Nephron progenitor cell (in vitro differentiated cells): ENCODE data around the gene SGK2.

Source experiments
- DNase-seq: peaks from one replicate; pipeline ENCODE4 v3.0.0; 2021
- H3K27ac Mint-ChIP-seq: 2 replicates; pipeline ENCODE4 v1.8.0; 2021; ENCODE audit warnings: mild to moderate bottlenecking, moderate library complexity, mixed read lengths
- H3K27me3 Mint-ChIP-seq: 2 replicates; pipeline ENCODE4 v1.8.0; 2021; ENCODE audit warnings: mild to moderate bottlenecking, low read depth, mixed read lengths; ENCODE audit not compliant: poor library complexity
- H3K36me3 Mint-ChIP-seq: 2 replicates; pipeline ENCODE4 v1.8.0; 2021; ENCODE audit warnings: low read depth, mixed read lengths
- H3K4me1 Mint-ChIP-seq: 2 replicates; pipeline ENCODE4 v1.8.0; 2021; ENCODE audit warnings: mixed read lengths
- H3K4me3 Mint-ChIP-seq: 2 replicates; pipeline ENCODE4 v1.8.0; 2021; ENCODE audit warnings: mild to moderate bottlenecking, moderate library complexity, mixed read lengths
- H3K9me3 Mint-ChIP-seq: 2 replicates; pipeline ENCODE4 v1.8.0; 2021; ENCODE audit warnings: mild to moderate bottlenecking, moderate library complexity, mixed read lengths
- TF ChIP-seq, protein P1 (sequence below): fragments of 200-600 bp; sonication (generic); IDR thresholded peaks from 2 replicates; pipeline ENCODE4 v1.5.0; 2021; ENCODE audit warnings: antibody characterized with exemption

SGK2 gene

DNA sequence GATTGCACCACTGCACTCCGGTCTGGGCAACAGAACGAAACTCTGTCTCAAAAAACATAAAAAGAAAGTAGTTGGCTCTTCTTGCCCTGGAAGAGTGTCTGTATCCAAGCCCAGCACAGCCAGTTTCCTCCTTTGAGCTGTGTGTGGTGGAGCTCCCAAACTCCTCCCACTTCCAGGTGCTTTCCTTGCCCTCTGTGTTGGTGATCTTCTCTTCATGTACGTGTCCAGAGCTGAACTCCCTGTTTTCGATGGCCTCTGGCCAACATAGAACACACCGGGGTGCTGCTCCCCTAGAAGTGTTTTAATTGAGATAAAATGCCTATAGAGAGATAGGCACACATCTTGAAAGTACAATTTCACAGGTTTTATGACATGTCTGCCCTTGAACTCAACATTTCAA lies 16.7 kb upstream of the SGK2 start:
- no peak overlapping the region for H3K4me3 Mint-ChIP-seq
- H3K27ac Mint-ChIP-seq = no peak overlapping the region
- DNase-seq = no peak
- TF ChIP-seq, protein P1, sequence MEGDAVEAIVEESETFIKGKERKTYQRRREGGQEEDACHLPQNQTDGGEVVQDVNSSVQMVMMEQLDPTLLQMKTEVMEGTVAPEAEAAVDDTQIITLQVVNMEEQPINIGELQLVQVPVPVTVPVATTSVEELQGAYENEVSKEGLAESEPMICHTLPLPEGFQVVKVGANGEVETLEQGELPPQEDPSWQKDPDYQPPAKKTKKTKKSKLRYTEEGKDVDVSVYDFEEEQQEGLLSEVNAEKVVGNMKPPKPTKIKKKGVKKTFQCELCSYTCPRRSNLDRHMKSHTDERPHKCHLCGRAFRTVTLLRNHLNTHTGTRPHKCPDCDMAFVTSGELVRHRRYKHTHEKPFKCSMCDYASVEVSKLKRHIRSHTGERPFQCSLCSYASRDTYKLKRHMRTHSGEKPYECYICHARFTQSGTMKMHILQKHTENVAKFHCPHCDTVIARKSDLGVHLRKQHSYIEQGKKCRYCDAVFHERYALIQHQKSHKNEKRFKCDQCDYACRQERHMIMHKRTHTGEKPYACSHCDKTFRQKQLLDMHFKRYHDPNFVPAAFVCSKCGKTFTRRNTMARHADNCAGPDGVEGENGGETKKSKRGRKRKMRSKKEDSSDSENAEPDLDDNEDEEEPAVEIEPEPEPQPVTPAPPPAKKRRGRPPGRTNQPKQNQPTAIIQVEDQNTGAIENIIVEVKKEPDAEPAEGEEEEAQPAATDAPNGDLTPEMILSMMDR = no peak
- H3K9me3 Mint-ChIP-seq = peaks cover 16% of the 10 kb centered on the region
- H3K36me3 Mint-ChIP-seq = peaks cover 34% of the 10 kb centered on the region
- H3K4me1 Mint-ChIP-seq = no peaks in the 10 kb centered on the region
- peaks cover 6% of the 10 kb centered on the region for H3K27me3 Mint-ChIP-seq

DNA sequence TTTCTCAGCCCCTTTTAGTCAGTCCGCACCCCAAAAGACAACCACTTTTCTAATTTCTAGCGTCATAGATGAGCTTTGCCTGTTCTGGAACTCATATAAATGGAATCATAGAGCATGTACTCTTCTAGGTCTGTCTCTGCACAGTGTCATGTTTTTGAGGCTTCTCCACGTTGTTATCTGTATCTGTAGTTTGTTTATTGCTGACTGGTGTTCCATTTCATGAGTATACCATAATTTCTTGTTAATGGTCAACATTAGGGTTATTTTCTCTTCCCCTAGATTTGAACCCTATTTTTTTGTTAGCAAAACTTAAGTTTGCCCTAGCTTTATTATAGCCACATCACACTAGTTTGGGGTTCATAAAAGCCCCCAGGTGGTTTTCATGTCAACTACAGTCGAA lies 16.2 kb upstream of the SGK2 start:
- H3K4me3 Mint-ChIP-seq = no peak overlapping the region
- peaks cover 2% of the 10 kb centered on the region for H3K4me1 Mint-ChIP-seq
- peaks cover 8% of the 10 kb centered on the region for H3K27me3 Mint-ChIP-seq
- TF ChIP-seq, protein P1 = no peak
- peaks cover 39% of the 10 kb centered on the region for H3K36me3 Mint-ChIP-seq
- H3K9me3 Mint-ChIP-seq = peaks cover 21% of the 10 kb centered on the region
- DNase-seq = no peak
- no peak overlapping the region for H3K27ac Mint-ChIP-seq

DNA sequence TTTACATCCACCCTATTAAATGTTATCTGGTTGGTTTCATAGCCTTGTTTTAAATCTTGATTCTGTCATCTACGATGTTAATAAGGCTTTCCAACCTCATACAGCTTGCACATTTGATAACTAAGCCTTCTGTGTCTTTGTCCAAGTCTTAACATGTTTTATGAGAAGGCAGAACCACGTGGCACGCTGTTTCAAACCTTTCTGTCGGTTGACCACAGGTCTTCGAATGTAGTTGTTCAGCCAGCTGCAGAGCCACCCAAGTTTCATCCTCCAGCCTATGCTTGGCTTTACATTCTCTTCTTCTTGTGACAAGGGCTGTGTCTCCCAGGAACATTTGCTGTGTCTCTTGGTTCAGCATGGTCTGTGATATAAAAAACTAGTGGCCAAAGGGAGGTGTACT lies 15.7 kb upstream of the SGK2 start:
- TF ChIP-seq, protein P1 = no peak
- Mint-ChIP-seq H3K27me3 (peaks cover 10% of the 10 kb centered on the region), H3K36me3 (peaks cover 44% of the 10 kb centered on the region), H3K27ac (no peak overlapping the region), H3K4me1 (peaks cover 7% of the 10 kb centered on the region), H3K9me3 (peaks cover 22% of the 10 kb centered on the region), H3K4me3 (no peak overlapping the region)
- no peak for DNase-seq

DNA sequence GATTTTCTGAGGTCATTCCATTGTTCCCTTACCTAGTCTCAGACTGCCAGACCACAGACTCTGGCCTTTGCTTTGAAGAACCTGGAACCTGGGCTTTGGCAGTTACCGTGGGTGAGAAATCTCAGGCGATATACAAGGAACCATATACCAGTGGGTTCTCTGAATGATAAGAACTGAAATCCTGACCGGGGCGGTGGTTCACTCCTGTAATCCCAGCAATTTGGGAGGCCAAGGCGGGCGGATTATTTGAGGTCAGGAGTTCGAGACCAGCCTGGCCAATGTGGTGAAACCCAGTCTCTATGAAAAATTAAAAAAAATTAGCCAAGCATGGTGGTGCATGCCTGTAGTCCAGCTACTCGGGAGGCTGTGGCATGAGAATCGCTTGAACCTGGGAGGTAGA lies 14.3 kb upstream of the SGK2 start:
- no peak for DNase-seq
- no peak overlapping the region for H3K27ac Mint-ChIP-seq
- H3K27me3 Mint-ChIP-seq = peaks cover 7% of the 10 kb centered on the region
- TF ChIP-seq, protein P1 = no peak
- no peak overlapping the region for H3K4me3 Mint-ChIP-seq
- H3K4me1 Mint-ChIP-seq = peaks cover 7% of the 10 kb centered on the region
- peaks cover 22% of the 10 kb centered on the region for H3K9me3 Mint-ChIP-seq
- H3K36me3 Mint-ChIP-seq = peaks cover 52% of the 10 kb centered on the region

DNA sequence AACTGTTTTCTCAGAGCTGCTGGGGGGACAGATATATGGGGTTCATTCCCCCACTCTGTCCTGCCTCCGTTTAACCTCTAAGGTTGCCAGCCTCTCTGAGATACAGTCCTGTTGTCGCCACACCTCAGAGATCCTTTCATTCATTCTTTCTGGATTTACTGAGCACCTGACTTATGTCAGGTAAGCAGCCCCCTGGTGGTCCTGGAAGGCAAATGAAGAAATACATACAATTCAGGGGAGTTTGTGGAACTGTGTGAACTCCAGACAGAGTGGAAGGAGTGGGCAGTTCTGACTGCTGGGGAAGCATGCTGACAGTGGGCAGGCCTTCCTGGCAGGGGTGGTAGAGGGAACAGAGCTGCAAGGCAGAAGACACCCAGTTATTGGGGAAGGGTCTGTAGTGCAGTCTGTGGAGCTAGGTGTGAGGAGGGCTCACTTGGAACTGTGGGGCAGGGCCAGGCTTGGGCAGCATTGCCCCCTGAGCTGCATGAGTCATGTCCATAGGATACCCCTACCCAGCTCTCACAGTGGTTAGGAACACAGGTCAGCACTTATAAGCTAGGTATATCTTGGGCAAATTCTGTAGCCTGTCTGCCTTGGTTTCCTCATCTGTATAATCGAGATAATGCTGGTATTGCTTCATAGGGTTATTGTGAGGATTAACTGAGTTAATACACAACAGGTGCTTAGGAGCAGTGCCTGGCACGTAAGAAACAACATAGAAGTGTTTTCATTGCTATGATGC lies 12.8 kb upstream of the SGK2 start:
- DNase-seq = no peak
- Mint-ChIP-seq H3K9me3 (peaks cover 22% of the 10 kb centered on the region), H3K27ac (no peak overlapping the region), H3K27me3 (peaks cover 7% of the 10 kb centered on the region), H3K36me3 (peaks cover 52% of the 10 kb centered on the region), H3K4me3 (no peak overlapping the region), H3K4me1 (peaks cover 7% of the 10 kb centered on the region)
- TF ChIP-seq, protein P1 = no peak

DNA sequence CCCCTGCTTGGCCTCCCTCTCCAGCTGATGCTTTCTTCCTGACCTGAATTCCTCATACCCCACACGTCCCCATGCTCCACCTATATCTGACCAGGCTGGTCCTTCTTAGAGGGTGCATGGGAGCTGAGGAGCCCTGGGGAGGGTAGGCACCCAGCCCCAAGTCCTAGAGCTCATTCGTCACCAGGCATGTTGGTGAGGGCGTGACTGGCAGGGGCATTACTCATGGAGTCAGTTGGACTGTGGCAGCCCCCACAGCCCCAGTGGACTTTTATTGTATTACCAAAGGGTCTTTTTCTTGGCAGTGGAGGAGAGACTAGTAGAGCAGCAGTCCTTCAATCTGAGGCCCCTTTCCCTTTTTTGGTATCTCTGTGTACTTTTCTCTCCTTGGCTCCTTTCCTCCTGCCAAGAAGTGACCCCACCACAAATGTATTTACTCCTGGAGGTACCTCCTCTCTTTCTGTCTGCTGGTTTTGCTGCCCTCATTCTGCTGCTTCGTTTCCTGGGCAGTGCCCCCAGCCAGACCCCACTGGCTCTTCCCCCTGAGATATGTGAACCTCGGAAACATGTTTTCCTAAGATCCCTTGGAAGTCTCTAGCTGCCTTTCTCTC lies 10.4 kb upstream of the SGK2 start:
- no peak for DNase-seq
- H3K27me3 Mint-ChIP-seq = peaks cover 10% of the 10 kb centered on the region

More for the DNA sequence above, 10.4 kb upstream of the SGK2 start:
- Mint-ChIP-seq H3K4me3 (peak overlapping the region; percentile 28), H3K36me3 (peaks cover 47% of the 10 kb centered on the region), H3K27ac (peak overlapping the region; percentile 54), H3K9me3 (peaks cover 22% of the 10 kb centered on the region), H3K4me1 (peaks cover 7% of the 10 kb centered on the region)
- TF ChIP-seq, protein P1 = no peak
